Ishikawa (cell line): ENCODE measurements around the gene PTPRN2.

ENCODE experiments used
- CEBPB ChIP-seq: IDR thresholded peaks from 2 replicates; pipeline ENCODE4 v1.6.1; 2012
- CREB1 ChIP-seq: IDR thresholded peaks from 2 replicates; pipeline ENCODE4 v1.6.1; 2012; ENCODE audit warnings: low read depth
- EGR1 ChIP-seq: IDR thresholded peaks from 2 replicates; pipeline ENCODE4 v1.6.1; 2012
- EP300 ChIP-seq: IDR thresholded peaks from 2 replicates; pipeline ENCODE4 v1.6.1; 2012; ENCODE audit warnings: borderline replicate concordance
- FOXM1 ChIP-seq: IDR thresholded peaks from 2 replicates; pipeline ENCODE4 v1.6.1; 2012; ENCODE audit warnings: low read depth, borderline replicate concordance
- NFIC ChIP-seq: IDR thresholded peaks from 2 replicates; pipeline ENCODE4 v1.6.1; 2012
- RAD21 ChIP-seq: IDR thresholded peaks from 2 replicates; pipeline ENCODE4 v1.6.1; 2012; ENCODE audit warnings: low read depth
- TAF1 ChIP-seq: IDR thresholded peaks from 2 replicates; pipeline ENCODE4 v1.6.1; 2012; ENCODE audit warnings: low read depth, mild to moderate bottlenecking
- TCF12 ChIP-seq: IDR thresholded peaks from 2 replicates; pipeline ENCODE4 v1.6.1; 2012; ENCODE audit warnings: low read depth
- TEAD4 ChIP-seq: IDR thresholded peaks from 2 replicates; pipeline ENCODE4 v1.6.1; 2012
- YY1 ChIP-seq: IDR thresholded peaks from 2 replicates; pipeline ENCODE4 v1.6.1; 2012; ENCODE audit warnings: low read depth
- ZBTB7A ChIP-seq: IDR thresholded peaks from 2 replicates; pipeline ENCODE4 v1.6.1; 2012; ENCODE audit warnings: low read depth
- TF ChIP-seq, protein P1 (sequence below): IDR thresholded peaks from 2 replicates; pipeline ENCODE4 v1.6.1; 2012; ENCODE audit warnings: low read depth, mild to moderate bottlenecking
- TF ChIP-seq, protein P2 (sequence below): IDR thresholded peaks from 2 replicates; pipeline ENCODE4 v1.6.1; 2012
- TF ChIP-seq, protein P3 (sequence below): IDR thresholded peaks from 2 replicates; pipeline ENCODE4 v1.6.1; 2012

The PTPRN2 gene

DNA sequence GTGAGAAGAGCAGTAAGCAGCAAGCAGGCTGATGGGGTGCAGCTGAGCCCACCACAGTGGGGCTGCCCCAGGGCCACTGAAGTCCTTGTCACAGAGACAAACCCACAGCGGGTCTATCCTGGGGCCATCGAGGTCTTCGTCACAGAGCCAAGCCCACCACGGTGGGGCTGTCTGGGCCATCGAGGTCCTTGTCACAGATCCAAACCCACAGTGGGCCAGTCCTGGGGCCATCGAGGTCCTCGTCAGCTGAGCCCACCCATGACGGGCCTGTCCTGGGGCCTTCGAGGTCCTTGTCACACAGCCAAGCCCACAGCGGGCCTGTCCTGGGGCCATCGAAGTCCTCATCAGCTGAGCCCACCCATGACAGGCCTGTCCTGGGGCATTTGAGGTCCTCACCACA, 700.9 kb downstream of the PTPRN2 start:
- TF ChIP-seq CEBPB = no peak
- TF ChIP-seq, protein P1, sequence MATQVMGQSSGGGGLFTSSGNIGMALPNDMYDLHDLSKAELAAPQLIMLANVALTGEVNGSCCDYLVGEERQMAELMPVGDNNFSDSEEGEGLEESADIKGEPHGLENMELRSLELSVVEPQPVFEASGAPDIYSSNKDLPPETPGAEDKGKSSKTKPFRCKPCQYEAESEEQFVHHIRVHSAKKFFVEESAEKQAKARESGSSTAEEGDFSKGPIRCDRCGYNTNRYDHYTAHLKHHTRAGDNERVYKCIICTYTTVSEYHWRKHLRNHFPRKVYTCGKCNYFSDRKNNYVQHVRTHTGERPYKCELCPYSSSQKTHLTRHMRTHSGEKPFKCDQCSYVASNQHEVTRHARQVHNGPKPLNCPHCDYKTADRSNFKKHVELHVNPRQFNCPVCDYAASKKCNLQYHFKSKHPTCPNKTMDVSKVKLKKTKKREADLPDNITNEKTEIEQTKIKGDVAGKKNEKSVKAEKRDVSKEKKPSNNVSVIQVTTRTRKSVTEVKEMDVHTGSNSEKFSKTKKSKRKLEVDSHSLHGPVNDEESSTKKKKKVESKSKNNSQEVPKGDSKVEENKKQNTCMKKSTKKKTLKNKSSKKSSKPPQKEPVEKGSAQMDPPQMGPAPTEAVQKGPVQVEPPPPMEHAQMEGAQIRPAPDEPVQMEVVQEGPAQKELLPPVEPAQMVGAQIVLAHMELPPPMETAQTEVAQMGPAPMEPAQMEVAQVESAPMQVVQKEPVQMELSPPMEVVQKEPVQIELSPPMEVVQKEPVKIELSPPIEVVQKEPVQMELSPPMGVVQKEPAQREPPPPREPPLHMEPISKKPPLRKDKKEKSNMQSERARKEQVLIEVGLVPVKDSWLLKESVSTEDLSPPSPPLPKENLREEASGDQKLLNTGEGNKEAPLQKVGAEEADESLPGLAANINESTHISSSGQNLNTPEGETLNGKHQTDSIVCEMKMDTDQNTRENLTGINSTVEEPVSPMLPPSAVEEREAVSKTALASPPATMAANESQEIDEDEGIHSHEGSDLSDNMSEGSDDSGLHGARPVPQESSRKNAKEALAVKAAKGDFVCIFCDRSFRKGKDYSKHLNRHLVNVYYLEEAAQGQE = no peak
- no peak for TF ChIP-seq TAF1
- TF ChIP-seq, protein P2, sequence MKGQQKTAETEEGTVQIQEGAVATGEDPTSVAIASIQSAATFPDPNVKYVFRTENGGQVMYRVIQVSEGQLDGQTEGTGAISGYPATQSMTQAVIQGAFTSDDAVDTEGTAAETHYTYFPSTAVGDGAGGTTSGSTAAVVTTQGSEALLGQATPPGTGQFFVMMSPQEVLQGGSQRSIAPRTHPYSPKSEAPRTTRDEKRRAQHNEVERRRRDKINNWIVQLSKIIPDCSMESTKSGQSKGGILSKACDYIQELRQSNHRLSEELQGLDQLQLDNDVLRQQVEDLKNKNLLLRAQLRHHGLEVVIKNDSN = no peak
- TF ChIP-seq EGR1 = no peak
- no peak for TF ChIP-seq ZBTB7A
- TF ChIP-seq NFIC = no peak
- TF ChIP-seq, protein P3, sequence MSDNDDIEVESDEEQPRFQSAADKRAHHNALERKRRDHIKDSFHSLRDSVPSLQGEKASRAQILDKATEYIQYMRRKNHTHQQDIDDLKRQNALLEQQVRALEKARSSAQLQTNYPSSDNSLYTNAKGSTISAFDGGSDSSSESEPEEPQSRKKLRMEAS = no peak
- TF ChIP-seq TCF12 = no peak
- no peak for TF ChIP-seq CREB1

DNA sequence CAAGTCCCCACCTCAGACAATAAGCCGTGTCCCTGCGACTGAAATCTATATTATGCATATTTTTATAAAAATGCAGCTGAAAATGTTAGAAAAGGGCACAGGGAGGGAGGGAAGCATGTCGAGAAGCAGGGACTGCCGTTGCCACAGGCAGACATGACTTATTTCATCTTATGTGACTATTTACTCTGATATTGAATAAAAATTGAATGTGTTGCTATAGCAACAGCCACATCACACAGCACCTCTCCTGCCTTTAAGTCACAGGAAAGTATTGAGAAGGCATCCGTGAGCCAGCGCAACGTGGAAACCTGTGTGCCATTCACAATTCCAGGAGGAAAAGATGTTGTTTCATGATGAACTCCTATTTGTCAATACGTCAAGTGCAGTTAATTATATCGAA, 701.4 kb downstream of the PTPRN2 start:
- TF ChIP-seq EGR1 (no peak), NFIC (no peak), FOXM1 (no peak), ZBTB7A (no peak), CREB1 (no peak), EP300 (no peak), TEAD4 (no peak), CEBPB (no peak), TAF1 (no peak), TCF12 (no peak), YY1 (no peak), RAD21 (no peak)
- TF ChIP-seq, protein P1 = no peak
- TF ChIP-seq, protein P2 = no peak
- TF ChIP-seq, protein P3 = no peak

DNA sequence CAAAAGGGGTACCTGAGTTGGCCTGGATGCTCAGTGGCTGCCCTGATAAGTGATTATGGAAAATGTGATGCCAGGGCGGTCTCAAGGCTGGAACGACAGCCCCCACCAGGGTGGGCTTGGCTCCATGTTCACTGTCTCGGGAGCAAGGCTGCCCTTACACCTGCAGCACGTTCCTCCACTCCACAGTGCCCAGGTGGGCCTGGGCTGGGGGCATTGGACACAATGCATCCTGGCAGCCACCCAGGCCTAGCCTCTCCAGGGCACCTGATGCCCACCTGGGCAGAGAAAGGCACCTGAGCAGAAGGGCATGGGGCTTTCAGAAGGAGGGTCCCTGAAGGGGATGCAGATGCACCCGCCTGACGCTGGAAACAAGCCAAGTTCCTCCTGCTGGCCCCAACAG, 702.5 kb downstream of the PTPRN2 start:
- no peak for TF ChIP-seq EGR1
- TF ChIP-seq FOXM1 = no peak
- TF ChIP-seq, protein P3 = no peak
- no peak for TF ChIP-seq TCF12
- TF ChIP-seq, protein P2 = no peak
- TF ChIP-seq ZBTB7A = no peak
- TF ChIP-seq, protein P1 = no peak
- TF ChIP-seq YY1 = no peak
- TF ChIP-seq TAF1 = no peak
- no peak for TF ChIP-seq CREB1

DNA sequence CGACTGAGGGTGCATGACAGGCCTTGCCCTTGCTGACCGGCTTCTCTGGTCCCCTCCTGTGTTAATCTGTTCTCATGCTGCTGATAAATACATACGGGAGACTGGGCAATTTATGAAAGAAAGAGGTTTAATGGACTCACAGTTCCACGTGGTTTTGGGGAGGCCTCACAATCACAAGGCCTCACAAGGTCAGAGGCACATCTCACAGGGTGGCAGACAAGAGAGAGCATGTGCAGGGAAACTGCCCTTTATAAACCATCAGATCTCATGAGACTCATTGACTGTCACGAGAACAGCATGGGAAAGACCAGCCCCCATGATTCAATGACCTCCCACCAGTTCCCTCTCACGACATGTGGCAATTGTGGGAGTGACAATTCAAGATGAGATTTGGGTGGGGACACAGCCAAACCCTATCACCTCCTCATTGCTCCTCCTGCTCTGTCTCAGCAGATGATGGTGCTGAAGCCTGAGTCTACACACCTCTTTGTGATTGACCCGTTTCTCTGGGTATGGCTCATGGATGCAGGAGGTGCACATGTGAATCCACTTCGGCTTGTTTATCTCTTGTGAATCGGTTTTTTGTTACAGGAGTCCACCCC, 703.1 kb downstream of the PTPRN2 start:
- no peak for TF ChIP-seq NFIC
- TF ChIP-seq CEBPB = no peak
- TF ChIP-seq ZBTB7A = no peak
- no peak for TF ChIP-seq CREB1
- TF ChIP-seq, protein P1 = no peak
- no peak for TF ChIP-seq TCF12
- no peak for TF ChIP-seq TAF1
- no peak for TF ChIP-seq EGR1
- TF ChIP-seq FOXM1 = no peak
- TF ChIP-seq RAD21 = no peak
- TF ChIP-seq, protein P3 = no peak
- TF ChIP-seq TEAD4 = no peak
- TF ChIP-seq EP300 = no peak
- no peak for TF ChIP-seq YY1
- TF ChIP-seq, protein P2 = no peak
